MM.1S (cell line): ENCODE measurements around the gene TKT.

Experiments
- DNase-seq: peaks from one replicate; pipeline ENCODE4 v3.0.0-alpha.2; 2015
- H2AFZ ChIP-seq: fragments of 300-600 bp; sonication (generic); 2 replicates; pipeline ENCODE4 v1.6.0; 2016; ENCODE audit warnings: antibody characterized with exemption, low read length
- H3F3A ChIP-seq: fragments of 300-600 bp; sonication (generic); 2 replicates; pipeline ENCODE4 v1.6.1; 2016; ENCODE audit warnings: mild to moderate bottlenecking, antibody characterized with exemption, low read length, moderate library complexity, mixed read lengths; ENCODE audit not compliant: insufficient read depth
- H3K27ac ChIP-seq: fragments of 300-600 bp; sonication (generic); 2 replicates; pipeline ENCODE4 v1.5.1; 2016; ENCODE audit warnings: mild to moderate bottlenecking, low read length
- H3K27me3 ChIP-seq: fragments of 300-600 bp; sonication (generic); replicated peaks from 2 replicates; pipeline ENCODE4 v1.6.0; 2016; ENCODE audit warnings: low read length; ENCODE audit not compliant: insufficient read depth
- H3K36me3 ChIP-seq: fragments of 300-600 bp; sonication (generic); replicated peaks from 2 replicates; pipeline ENCODE4 v1.6.1; 2016; ENCODE audit warnings: mild to moderate bottlenecking, low read length, mixed read lengths; ENCODE audit not compliant: insufficient read depth
- H3K4me1 ChIP-seq: fragments of 300-600 bp; sonication (generic); 2 replicates; pipeline ENCODE4 v1.6.1; 2016; ENCODE audit warnings: low read length, mixed read lengths
- H3K4me2 ChIP-seq: fragments of 300-600 bp; sonication (generic); 2 replicates; pipeline ENCODE4 v1.6.0; 2016; ENCODE audit warnings: low read depth, low read length
- H3K4me3 ChIP-seq: fragments of 300-600 bp; sonication (generic); 2 replicates; pipeline ENCODE4 v1.5.1; 2016; ENCODE audit warnings: low read length, mixed read lengths
- H3K79me2 ChIP-seq: fragments of 300-600 bp; sonication (generic); 2 replicates; pipeline ENCODE4 v1.6.1; 2016; ENCODE audit warnings: mixed run types, low read length, mixed read lengths
- H3K9ac ChIP-seq: fragments of 300-600 bp; sonication (generic); 2 replicates; pipeline ENCODE4 v1.6.1; 2016; ENCODE audit warnings: low read length, mixed read lengths
- H3K9me2 ChIP-seq: fragments of 300-600 bp; sonication (generic); replicated peaks from 2 replicates; pipeline ENCODE4 v1.6.1; 2016; ENCODE audit warnings: mild to moderate bottlenecking, low read length, mixed read lengths; ENCODE audit not compliant: insufficient read depth
- H3K9me3 ChIP-seq: fragments of 300-600 bp; sonication (generic); replicated peaks from 2 replicates; pipeline ENCODE4 v1.6.1; 2016; ENCODE audit warnings: mild to moderate bottlenecking, low read length, mixed read lengths; ENCODE audit not compliant: insufficient read depth
- H4K20me1 ChIP-seq: fragments of 300-600 bp; sonication (generic); 2 replicates; pipeline ENCODE4 v1.6.1; 2016; ENCODE audit warnings: mild to moderate bottlenecking, low read length, moderate library complexity, mixed read lengths; ENCODE audit not compliant: insufficient read depth
- EZH2 ChIP-seq: fragments of 300-600 bp; sonication (generic); optimal IDR thresholded peaks from 2 replicates; pipeline ENCODE3; 2017; ENCODE audit warnings: low read depth, mild to moderate bottlenecking, antibody characterized with exemption, low read length, mixed read lengths
- EZH2phosphoT487 ChIP-seq: fragments of 300-600 bp; sonication (generic); IDR thresholded peaks from 2 replicates; pipeline ENCODE4 v1.6.1; 2018; ENCODE audit warnings: antibody characterized with exemption, low read length
- TF ChIP-seq, protein P1 (sequence below): fragments of 300-600 bp; sonication (generic); IDR thresholded peaks from 2 replicates; pipeline ENCODE4 v1.5.1; 2016; ENCODE audit warnings: antibody characterized with exemption, low read length, mixed read lengths

Gene TKT

GRCh38 chr3:53211706-53212702 lies 43.8 kb downstream of the TKT start:
- TF ChIP-seq EZH2phosphoT487 (no peak), EZH2 (no peak)
- TF ChIP-seq, protein P1, sequence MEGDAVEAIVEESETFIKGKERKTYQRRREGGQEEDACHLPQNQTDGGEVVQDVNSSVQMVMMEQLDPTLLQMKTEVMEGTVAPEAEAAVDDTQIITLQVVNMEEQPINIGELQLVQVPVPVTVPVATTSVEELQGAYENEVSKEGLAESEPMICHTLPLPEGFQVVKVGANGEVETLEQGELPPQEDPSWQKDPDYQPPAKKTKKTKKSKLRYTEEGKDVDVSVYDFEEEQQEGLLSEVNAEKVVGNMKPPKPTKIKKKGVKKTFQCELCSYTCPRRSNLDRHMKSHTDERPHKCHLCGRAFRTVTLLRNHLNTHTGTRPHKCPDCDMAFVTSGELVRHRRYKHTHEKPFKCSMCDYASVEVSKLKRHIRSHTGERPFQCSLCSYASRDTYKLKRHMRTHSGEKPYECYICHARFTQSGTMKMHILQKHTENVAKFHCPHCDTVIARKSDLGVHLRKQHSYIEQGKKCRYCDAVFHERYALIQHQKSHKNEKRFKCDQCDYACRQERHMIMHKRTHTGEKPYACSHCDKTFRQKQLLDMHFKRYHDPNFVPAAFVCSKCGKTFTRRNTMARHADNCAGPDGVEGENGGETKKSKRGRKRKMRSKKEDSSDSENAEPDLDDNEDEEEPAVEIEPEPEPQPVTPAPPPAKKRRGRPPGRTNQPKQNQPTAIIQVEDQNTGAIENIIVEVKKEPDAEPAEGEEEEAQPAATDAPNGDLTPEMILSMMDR = no peak
- no peak overlapping the region for H3K4me2 ChIP-seq

DNA sequence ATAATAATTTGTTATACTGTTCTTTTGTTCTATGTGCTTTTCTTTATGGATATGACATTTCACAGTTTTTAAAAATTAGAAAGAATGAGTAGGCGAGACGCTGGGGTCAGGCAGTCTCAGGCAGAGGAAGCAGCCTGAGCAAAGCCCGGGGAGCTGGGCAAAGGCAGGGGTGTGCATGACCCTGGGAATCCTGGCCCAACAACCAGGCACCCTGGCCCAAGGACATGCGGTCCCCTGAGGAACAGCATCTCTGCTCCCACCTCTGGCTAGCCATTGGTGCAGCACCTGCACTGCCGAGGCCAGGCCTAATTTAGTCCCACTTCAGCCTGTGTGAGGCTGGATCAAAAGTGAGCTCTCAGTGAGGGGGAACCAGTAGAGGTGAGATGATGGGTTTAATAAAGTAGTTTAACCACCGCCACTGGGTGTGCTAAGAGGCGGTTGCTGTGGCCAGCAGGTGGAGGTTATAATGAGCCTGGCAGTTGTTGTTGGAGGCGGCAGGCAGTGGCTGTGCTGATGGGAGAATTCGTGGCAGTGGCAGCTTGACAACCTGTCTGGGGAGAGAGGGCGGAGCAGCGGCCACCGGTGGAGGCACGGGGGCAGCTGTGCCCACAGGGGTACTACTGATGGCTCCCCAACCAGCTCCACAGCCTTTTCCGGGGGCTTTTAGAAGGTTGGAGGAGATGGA lies 53.3 kb downstream of the TKT start:
- Histone ChIP-seq H2AFZ (no peak overlapping the region), H3K4me1 (peaks cover 8% of the 10 kb centered on the region; the same call in 1 of the 2 replicates), H3K4me2 (no peak overlapping the region), H3K36me3 (no peaks in the 10 kb centered on the region; the same call in 1 of the 2 replicates), H3K9me2 (no peaks in the 10 kb centered on the region), H3K9ac (no peak overlapping the region), H3K4me3 (no peak overlapping the region), H3K79me2 (peaks cover 38% of the 10 kb centered on the region), H3K9me3 (no peaks in the 10 kb centered on the region), H3K27ac (no peak overlapping the region), H3K27me3 (no peaks in the 10 kb centered on the region), H4K20me1 (no peaks in the 10 kb centered on the region), H3F3A (no peaks in the 10 kb centered on the region)
- TF ChIP-seq, protein P1 = no peak
- TF ChIP-seq EZH2phosphoT487 (no peak), EZH2 (no peak)
- no peak for DNase-seq

More at GRCh38 chr3:53211706-53212702, 43.8 kb downstream of the TKT start:
- Histone ChIP-seq H3K4me1 (no peaks in the 10 kb centered on the region), H3K36me3 (no peaks in the 10 kb centered on the region), H2AFZ (no peak overlapping the region), H3K4me3 (no peak overlapping the region), H3K9me3 (no peaks in the 10 kb centered on the region), H3K9me2 (no peaks in the 10 kb centered on the region), H3K27ac (no peak overlapping the region), H3K9ac (no peak overlapping the region), H4K20me1 (no peaks in the 10 kb centered on the region), H3F3A (0 out of 2 replicates have a peak, but pooled peaks cover 2% of the 10 kb centered on the region), H3K27me3 (no peaks in the 10 kb centered on the region), H3K79me2 (peaks cover 3% of the 10 kb centered on the region; the same call in 1 of the 2 replicates)
- no peak for DNase-seq

GRCh38 chr3:53200501-53201498 lies 55.0 kb downstream of the TKT start:
- peaks cover 38% of the 10 kb centered on the region for H3K79me2 ChIP-seq
- TF ChIP-seq EZH2 (no peak), EZH2phosphoT487 (no peak)
- TF ChIP-seq, protein P1 = no peak
- H3K9me2 ChIP-seq = no peaks in the 10 kb centered on the region
- no peaks in the 10 kb centered on the region for H3K27me3 ChIP-seq
- H3K4me1 ChIP-seq = peaks cover 17% of the 10 kb centered on the region
- no peak overlapping the region for H2AFZ ChIP-seq
- no peaks in the 10 kb centered on the region for H4K20me1 ChIP-seq
- no peaks in the 10 kb centered on the region for H3K9me3 ChIP-seq
- H3K4me3 ChIP-seq = no peak overlapping the region
- no peak overlapping the region for H3K4me2 ChIP-seq
- H3K27ac ChIP-seq = no peak overlapping the region
- no peak for DNase-seq
- no peaks in the 10 kb centered on the region; the same call in 1 of the 2 replicates for H3K36me3 ChIP-seq
- 0 out of 2 replicates have a peak, but pooled peaks cover 9% of the 10 kb centered on the region for H3F3A ChIP-seq
- H3K9ac ChIP-seq = no peak overlapping the region
